DOHH2 (cell line): ENCODE measurements around the gene MET.

ENCODE experiments used
- H3F3A ChIP-seq: fragments of 200-600 bp; sonication (generic), shearing (Covaris generic); 2 replicates; pipeline ENCODE4 v1.6.0; 2016; ENCODE audit warnings: antibody characterized with exemption, mild to moderate bottlenecking; ENCODE audit not compliant: control insufficient read depth, insufficient read depth
- H3K27ac ChIP-seq: fragments of 200-600 bp; sonication (generic); 2 replicates; pipeline ENCODE4 v1.5.1; 2014; ENCODE audit warnings: low read depth, mild to moderate bottlenecking, low read length, moderate library complexity
- H3K27me3 ChIP-seq: fragments of 200-600 bp; sonication (generic); 2 replicates; pipeline ENCODE4 v1.6.1; 2014; ENCODE audit warnings: mild to moderate bottlenecking, low read length, mixed read lengths; ENCODE audit not compliant: control insufficient read depth
- H3K36me3 ChIP-seq: fragments of 200-600 bp; sonication (generic); 2 replicates; pipeline ENCODE4 v1.6.1; 2014; ENCODE audit warnings: mild to moderate bottlenecking, low read length, moderate library complexity, mixed read lengths; ENCODE audit not compliant: control insufficient read depth
- H3K4me1 ChIP-seq: fragments of 200-600 bp; sonication (generic); 2 replicates; pipeline ENCODE4 v1.6.1; 2014; ENCODE audit warnings: mild to moderate bottlenecking, low read length, mixed read lengths; ENCODE audit not compliant: control insufficient read depth
- H3K4me2 ChIP-seq: fragments of 200-600 bp; sonication (generic); 2 replicates; pipeline ENCODE4 v1.6.0; 2014; ENCODE audit warnings: mild to moderate bottlenecking, low read length, moderate library complexity
- H3K4me3 ChIP-seq: fragments of 200-600 bp; sonication (generic); 2 replicates; pipeline ENCODE4 v1.5.1; 2014; ENCODE audit warnings: mild to moderate bottlenecking, low read length, mixed read lengths
- H3K79me2 ChIP-seq: fragments of 200-600 bp; sonication (generic); 2 replicates; pipeline ENCODE4 v1.6.1; 2014; ENCODE audit warnings: mild to moderate bottlenecking, low read length, mixed read lengths; ENCODE audit not compliant: control insufficient read depth
- H3K9me2 ChIP-seq: fragments of 200-600 bp; sonication (generic); replicated peaks from 2 replicates; pipeline ENCODE4 v1.6.1; 2014; ENCODE audit warnings: mild to moderate bottlenecking, low read length, mixed read lengths; ENCODE audit not compliant: control insufficient read depth
- H3K9me3 ChIP-seq: fragments of 200-600 bp; sonication (generic); 2 replicates; pipeline ENCODE4 v1.6.1; 2014; ENCODE audit warnings: antibody characterized with exemption, low read length, mixed read lengths; ENCODE audit not compliant: control insufficient read depth, insufficient read depth
- H4K20me1 ChIP-seq: fragments of 200-600 bp; sonication (generic); 2 replicates; pipeline ENCODE4 v1.6.0; 2014; ENCODE audit warnings: low read depth, mild to moderate bottlenecking, antibody characterized with exemption, low read length, moderate library complexity; ENCODE audit not compliant: control insufficient read depth, insufficient read depth
- CTCF ChIP-seq: fragments of 200-600 bp; sonication (generic); IDR thresholded peaks from one replicate; pipeline ENCODE4 v1.5.1; 2014; ENCODE audit warnings: antibody characterized with exemption, mild to moderate bottlenecking, low read depth, low read length; ENCODE audit not compliant: poor library complexity, severe bottlenecking
- EZH2phosphoT487 ChIP-seq: fragments of 200-600 bp; sonication (generic); IDR thresholded peaks from 2 replicates; pipeline ENCODE4 v1.6.1; 2017; ENCODE audit warnings: borderline replicate concordance, mild to moderate bottlenecking, antibody characterized with exemption, low read length, moderate library complexity, mixed read lengths

The MET gene

DNA sequence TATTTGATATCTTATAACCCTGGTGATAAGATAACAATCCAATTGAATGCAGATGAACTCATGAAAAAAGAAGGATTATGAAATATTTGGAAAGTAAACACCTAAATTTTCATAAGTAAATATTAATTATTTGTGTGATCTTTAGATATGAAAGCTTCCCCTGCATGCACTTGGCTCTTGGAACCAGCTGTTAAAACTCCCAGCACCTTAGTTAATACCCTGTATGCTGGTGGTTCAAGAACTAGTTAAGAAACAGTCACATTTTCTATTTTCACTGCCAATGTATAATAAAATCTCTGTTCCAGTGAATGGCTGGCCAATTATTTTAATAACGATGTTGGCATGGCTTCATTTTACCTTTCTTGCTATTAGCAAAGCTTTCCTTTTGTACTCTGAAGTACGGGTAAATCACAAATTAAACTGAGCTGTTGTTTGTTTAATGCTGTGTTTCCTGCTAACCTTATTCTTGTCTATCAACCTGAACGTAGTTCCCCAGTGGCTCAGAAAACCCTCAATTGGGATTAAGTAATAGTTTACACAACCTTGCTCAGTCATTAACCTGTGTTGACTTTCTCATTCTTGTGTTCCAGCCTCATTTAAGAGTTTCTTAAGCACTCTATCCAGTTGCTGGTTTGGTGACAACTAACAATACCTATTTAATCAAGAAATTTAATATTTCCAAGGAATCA lies 38.9 kb downstream of the MET start:
- H3K4me2 ChIP-seq, result no peak overlapping the region
- no peaks in the 10 kb centered on the region for H3K79me2 ChIP-seq
- H3F3A ChIP-seq, result no peaks in the 10 kb centered on the region
- no peak overlapping the region for H3K27ac ChIP-seq
- no peaks in the 10 kb centered on the region for H3K36me3 ChIP-seq
- peaks cover 4% of the 10 kb centered on the region; the same call in 1 of the 2 replicates for H3K4me1 ChIP-seq
- TF ChIP-seq CTCF (no peak), EZH2phosphoT487 (no peak)
- H3K27me3 ChIP-seq, result no peaks in the 10 kb centered on the region
- H4K20me1 ChIP-seq, result no peaks in the 10 kb centered on the region
- H3K9me3 ChIP-seq, result no peaks in the 10 kb centered on the region
- H3K4me3 ChIP-seq, result no peak overlapping the region
- H3K9me2 ChIP-seq, result no peaks in the 10 kb centered on the region

DNA sequence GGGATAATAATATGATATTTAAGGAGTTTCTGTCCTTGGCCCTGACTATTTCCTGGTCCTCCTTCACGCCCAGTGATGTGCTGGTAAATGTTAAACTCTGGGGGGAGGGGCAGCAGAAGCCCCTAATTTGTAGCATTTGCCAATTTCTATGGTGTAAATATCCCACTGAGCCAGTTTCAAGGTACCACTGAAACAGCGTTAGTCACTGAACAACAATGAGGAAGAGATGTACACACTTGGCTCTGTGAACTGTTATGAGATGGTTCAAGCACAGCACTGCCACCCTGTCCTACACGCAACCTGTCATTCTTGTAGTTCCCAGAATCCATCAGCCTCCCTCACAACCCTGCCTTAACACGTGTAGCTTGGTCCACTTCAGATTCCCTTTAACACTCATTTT lies 39.8 kb downstream of the MET start:
- Histone ChIP-seq H3K4me1 (peaks cover 4% of the 10 kb centered on the region; the same call in 1 of the 2 replicates), H3K9me3 (no peaks in the 10 kb centered on the region), H3K4me2 (no peak overlapping the region), H4K20me1 (no peaks in the 10 kb centered on the region), H3K36me3 (no peaks in the 10 kb centered on the region), H3K27me3 (no peaks in the 10 kb centered on the region), H3K27ac (no peak overlapping the region), H3K79me2 (no peaks in the 10 kb centered on the region), H3F3A (no peaks in the 10 kb centered on the region), H3K9me2 (no peaks in the 10 kb centered on the region), H3K4me3 (no peak overlapping the region)
- no peak for TF ChIP-seq CTCF
- TF ChIP-seq EZH2phosphoT487, result no peak

- Histone ChIP-seq H3K4me3 (no peak overlapping the region), H3K9me2 (no peaks in the 10 kb centered on the region), H3K4me1 (no peaks in the 10 kb centered on the region), H3K27me3 (no peaks in the 10 kb centered on the region), H3K4me2 (no peak overlapping the region), H3K36me3 (no peaks in the 10 kb centered on the region), H3K79me2 (no peaks in the 10 kb centered on the region), H3F3A (no peaks in the 10 kb centered on the region), H3K27ac (no peak overlapping the region), H4K20me1 (no peaks in the 10 kb centered on the region), H3K9me3 (no peaks in the 10 kb centered on the region)
- TF ChIP-seq EZH2phosphoT487 (no peak), CTCF (no peak)
Observed at GRCh38 chr7:116713500-116713899, 41.5 kb downstream of the MET start.
